Endothelial cell of umbilical vein (primary cell): ENCODE data around the gene RASD1. TPM values are rescaled to one million over a fixed set of nuclear protein-coding genes. Genes with fewer than 3 reads are reported as not detected.

Experiments
- BruUV-seq: library from RNA; stranded (reverse); fragments of 400-500 nt; replicated peaks from 2 replicates; lab custom pipeline; 2021; lab: Mats Ljungman, UMichigan
- CTCF ChIA-PET: fragments of 300-600, 350-600 bp; sonication (Branson Sonifier 250); formaldehyde crosslinking; loops from one replicate; lab custom pipeline; 2021; ENCODE audit warnings: antibody characterized with exemption, inconsistent platforms; lab: Charles Lee
- POLR2A ChIA-PET: fragments of 300-600, 350-600 bp; sonication (Branson Sonifier 250); formaldehyde crosslinking; loops from one replicate; lab custom pipeline; 2021; ENCODE audit warnings: antibody characterized with exemption, inconsistent platforms; lab: Charles Lee
- DNase-seq: peaks from one replicate; pipeline ENCODE4 v3.0.0-alpha.2; 2011; ENCODE audit warnings: low read depth, low spot score
- FAIRE-seq: peaks from 2 replicates; lab custom pipeline; 2011; peaks lifted over from hg19 to GRCh38; lab: Jason Lieb, UNC
- H2AFZ ChIP-seq: 2 replicates; pipeline ENCODE4 v1.6.0; 2012; ENCODE audit warnings: low read depth, low read length, control low read depth, inconsistent platforms
- H3K27ac ChIP-seq: 2 replicates; pipeline ENCODE4 v1.5.1; 2011; ENCODE audit warnings: low read depth, mild to moderate bottlenecking, control low read depth, low read length, moderate library complexity; ENCODE audit not compliant: insufficient read depth
- H3K27me3 ChIP-seq, 2 experiments: 2 replicates each; pipeline versions ENCODE4 v1.6.0 to v1.6.1; 2011; ENCODE audit warnings: low read length in 2 of 2, mixed read lengths in 1 of 2; ENCODE audit not compliant: control insufficient read depth in 2 of 2, insufficient read depth in 2 of 2
- H3K36me3 ChIP-seq, 2 experiments: 2 replicates in 1 of 2; 3 replicates in 1 of 2; pipeline ENCODE4 v1.5.1; 2011; ENCODE audit warnings: low read length in 2 of 2, mild to moderate bottlenecking in 1 of 2, moderate library complexity in 1 of 2; ENCODE audit not compliant: control insufficient read depth in 2 of 2, insufficient read depth in 2 of 2; ENCODE audit errors: extremely low read depth in 1 of 2
- H3K4me1 ChIP-seq: 3 replicates; pipeline ENCODE4 v1.5.1; 2011; ENCODE audit warnings: mild to moderate bottlenecking, low read length; ENCODE audit not compliant: control insufficient read depth, insufficient read depth; ENCODE audit errors: extremely low read depth
- H3K4me2 ChIP-seq: 2 replicates; pipeline ENCODE4 v1.6.1; 2011; ENCODE audit warnings: low read length, control low read depth, mixed read lengths; ENCODE audit not compliant: insufficient read depth
- H3K4me3 ChIP-seq, 3 experiments: fragments of 200-600 bp in 1 of 3; sonication (generic), shearing (Covaris generic) in 1 of 3; replicated peaks in 1 of 3; 2 replicates each; pipeline ENCODE4 v1.5.1; 2011 to 2016; ENCODE audit warnings: control low read depth in 3 of 3, low read length in 3 of 3, mild to moderate bottlenecking in 2 of 3, inconsistent platforms in 1 of 3, low read depth in 1 of 3, moderate library complexity in 1 of 3; ENCODE audit not compliant: insufficient read depth in 1 of 3
- H3K79me2 ChIP-seq: 2 replicates; pipeline ENCODE4 v1.6.0; 2012; ENCODE audit warnings: low read length, inconsistent platforms; ENCODE audit not compliant: control insufficient read depth, insufficient read depth
- H3K9ac ChIP-seq: replicated peaks from 2 replicates; pipeline ENCODE3; 2011; ENCODE audit warnings: low read length, control low read depth; ENCODE audit not compliant: insufficient read depth; ENCODE audit errors: extremely low read depth
- H3K9me1 ChIP-seq: replicated peaks from 3 replicates; pipeline ENCODE4 v1.6.0; 2011; ENCODE audit warnings: mild to moderate bottlenecking, low read length; ENCODE audit not compliant: control insufficient read depth, insufficient read depth; ENCODE audit errors: extremely low read depth
- H3K9me3 ChIP-seq: replicated peaks from 2 replicates; pipeline ENCODE4 v1.5.1; 2012; ENCODE audit warnings: low read length, inconsistent platforms; ENCODE audit not compliant: control insufficient read depth, insufficient read depth
- H4K20me1 ChIP-seq: replicated peaks from 2 replicates; pipeline ENCODE3; 2011; ENCODE audit warnings: mild to moderate bottlenecking, low read length; ENCODE audit not compliant: control insufficient read depth, insufficient read depth; ENCODE audit errors: extremely low read depth
- EZH2 ChIP-seq: IDR thresholded peaks from 2 replicates; pipeline ENCODE4 v1.6.1; 2012; ENCODE audit warnings: borderline replicate concordance, low read depth, mild to moderate bottlenecking, moderate library complexity, low read length, inconsistent platforms; ENCODE audit not compliant: severe bottlenecking
- FOS ChIP-seq: IDR thresholded peaks from 2 replicates; pipeline ENCODE4 v1.6.1; 2011; ENCODE audit warnings: mild to moderate bottlenecking, low read length, moderate library complexity, borderline replicate concordance; ENCODE audit not compliant: insufficient read depth
- GATA2 ChIP-seq: IDR thresholded peaks from 2 replicates; pipeline ENCODE4 v1.7.0; 2011; ENCODE audit warnings: low read depth, mild to moderate bottlenecking, moderate library complexity, mixed read lengths, low read length; ENCODE audit not compliant: insufficient read length, insufficient read depth
- JUN ChIP-seq: IDR thresholded peaks from 2 replicates; pipeline ENCODE4 v1.6.1; 2011; ENCODE audit warnings: borderline replicate concordance, low read depth; ENCODE audit not compliant: insufficient read length, insufficient read depth
- MYC ChIP-seq: IDR thresholded peaks from one replicate; pipeline ENCODE4 v1.6.1; 2011; ENCODE audit warnings: mild to moderate bottlenecking, low read depth, low read length
- POLR2A ChIP-seq: IDR thresholded peaks from 2 replicates; pipeline ENCODE4 v1.6.1; 2012; ENCODE audit warnings: low read depth, mild to moderate bottlenecking, control low read depth, low read length
- POLR2AphosphoS5 ChIP-seq: IDR thresholded peaks from 2 replicates; pipeline ENCODE4 v1.6.1; 2012; ENCODE audit warnings: low read depth, mild to moderate bottlenecking, control low read depth, low read length, moderate library complexity; ENCODE audit not compliant: insufficient read depth
- dilution Hi-C: fragments of 300-500 bp; cut with MboI; formaldehyde crosslinking; loops from one replicate; pipeline ENCODE4 v1.15.0; 2019; ENCODE audit warnings: low sequenced_read_pairs; ENCODE audit not compliant: extremely low pct_ligation_motif_present
- intact Hi-C: fragments of 100-400 bp; cut with micrococcal nuclease; formaldehyde crosslinking; loops from one replicate; pipeline ENCODE4 v1.10.0; 2022
- polyA plus RNA-seq, 4 experiments: library from polyadenylated mRNA; depleted of rRNA in 3 of 4; stranded (reverse) in 3 of 4; unstranded in 1 of 4; fragments of >200 nt; gene quantifications; 2 replicates each; pipeline versions ENCODE4 v1.2.1 to v1.2.3, GENCODE V29; 2011 to 2012; ENCODE audit warnings: missing spikeins in 1 of 4
- total RNA-seq: library from RNA; stranded (reverse); gene quantifications from 2 replicates; pipeline ENCODE4 v1.2.3, GENCODE V29; 2021
- TF ChIP-seq, protein P1 (sequence below), 2 donors: IDR thresholded peaks; 1 replicate in 1 of 2; 2 replicates in 1 of 2; pipeline ENCODE4 v1.5.1; 2011; ENCODE audit warnings: low read length in 2 of 2, mild to moderate bottlenecking in 2 of 2, moderate library complexity in 2 of 2, control low read depth in 1 of 2, inconsistent platforms in 1 of 2, low read depth in 1 of 2; ENCODE audit not compliant: insufficient read depth in 1 of 2; ENCODE audit errors: extremely low read depth in 1 of 2
- TF ChIP-seq, protein P2 (sequence below): IDR thresholded peaks from 2 replicates; pipeline ENCODE4 v1.6.1; 2011; ENCODE audit not compliant: insufficient read depth, insufficient read length

RASD1 gene
- total and polyA plus RNA-seq, 2 donors (not counting 3 experiments of a cell fraction or from before 2014, with no cell fraction given) = 4.2 to 15.7 TPM

DNA sequence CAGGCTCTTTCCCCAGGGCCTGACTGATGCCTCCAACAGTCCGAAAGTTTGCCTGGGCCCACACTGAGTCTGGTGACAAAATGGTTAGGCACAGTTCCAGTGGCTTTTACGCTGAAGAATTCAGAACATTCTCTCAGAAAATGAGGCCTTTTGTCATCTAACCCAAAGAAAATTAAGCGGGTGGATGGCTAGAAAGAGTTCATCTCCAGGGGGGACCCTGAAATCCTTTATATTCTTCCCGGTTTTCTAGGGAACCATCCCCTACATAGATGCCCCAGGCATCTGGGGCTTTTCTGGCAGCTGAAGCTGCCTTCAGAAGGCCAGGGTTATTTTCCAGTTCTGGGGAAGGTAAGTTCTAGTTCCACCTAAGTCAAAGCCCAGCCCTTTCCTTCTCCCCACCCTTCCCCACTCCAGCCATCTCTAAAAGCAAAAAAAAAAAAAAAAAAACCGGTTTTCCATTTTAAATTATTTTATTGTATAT lies 2.2 kb downstream of the RASD1 start:
- POLR2A ChIA-PET = no interaction called here
- CTCF ChIA-PET = no interaction called here
- DNase-seq (no peak), FAIRE-seq (no peak)
- Histone ChIP-seq H3K4me1 (peaks cover 13% of the 10 kb centered on the region), H3K9ac (no peak overlapping the region), H3K36me3 (peaks cover 5 to 8% of the 10 kb centered on the region in 2 experiments), H3K9me3 (no peaks in the 10 kb centered on the region), H3K27me3 (no peaks in the 10 kb centered on the region), H4K20me1 (no peaks in the 10 kb centered on the region), H3K27ac (no peak overlapping the region), H3K4me3 (no peak overlapping the region), H2AFZ (no peak overlapping the region), H3K9me1 (no peaks in the 10 kb centered on the region), H3K4me2 (no peak overlapping the region), H3K79me2 (no peaks in the 10 kb centered on the region)
- TF ChIP-seq POLR2AphosphoS5 = no peak
- BruUV-seq = no TSS peak
- intact Hi-C loops = loop anchor here (1.0 to 10.0 kb wide), 2 partner anchors 18 to 421 kb away; partner anchors contain the start of gene MED9
- dilution Hi-C loops = no loop called here

DNA sequence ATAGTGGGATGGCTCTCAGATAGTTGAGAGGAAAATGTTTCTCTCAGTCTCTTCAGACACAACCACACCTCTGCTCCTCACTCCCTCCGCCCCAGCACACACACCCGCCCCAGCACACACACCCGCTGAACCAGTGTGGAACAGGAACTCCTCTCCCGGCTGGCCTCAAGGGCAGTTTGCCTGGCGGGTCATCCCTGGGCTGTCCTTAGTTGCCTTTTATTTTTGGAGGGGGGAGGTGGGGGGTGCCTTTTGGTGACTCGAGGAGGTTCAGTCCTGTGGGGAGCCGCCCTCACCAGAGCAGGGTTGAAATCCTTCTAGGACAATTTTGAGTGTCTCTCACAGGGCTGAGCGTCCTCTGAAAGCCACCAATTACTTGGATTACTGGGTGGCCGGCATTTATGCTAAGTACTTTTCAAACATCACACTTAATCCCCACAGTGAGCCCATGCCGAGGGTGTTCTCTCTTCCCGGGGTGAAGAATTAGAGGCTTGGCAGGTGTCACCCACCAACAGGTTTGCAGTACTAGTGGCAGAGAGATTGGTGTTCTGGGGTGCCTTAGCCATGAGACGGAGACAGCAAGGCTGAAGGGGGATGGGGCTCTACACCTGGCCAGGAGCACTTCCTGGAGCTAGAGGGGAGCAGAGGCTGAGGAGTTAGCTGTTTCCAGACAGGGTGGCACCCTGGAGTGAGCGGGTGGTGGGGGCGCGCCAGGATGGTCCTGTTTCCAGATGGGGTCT lies 2.8 kb downstream of the RASD1 start:
- ChIA-PET POLR2A (no interaction called here), CTCF (interaction anchor here (0.9 kb wide), 1 partner anchor 149 kb away, joined by 3 read pairs; no protein-coding TSS in a partner anchor)
- BruUV-seq = no TSS peak
- H3K27ac ChIP-seq = no peak overlapping the region
- no peak overlapping the region for H3K4me3 ChIP-seq
- no peaks in the 10 kb centered on the region for H3K27me3 ChIP-seq
- intact Hi-C loops (loop anchor here (10.0 kb wide), 1 partner anchor 421 kb away; no protein-coding TSS in a partner anchor), dilution Hi-C loops (no loop called here)
- DNase-seq = no peak
- TF ChIP-seq POLR2AphosphoS5 (no peak), JUN (no peak), EZH2 (no peak), FOS (no peak), POLR2A (no peak), MYC (no peak), GATA2 (no peak)
- TF ChIP-seq, protein P1, sequence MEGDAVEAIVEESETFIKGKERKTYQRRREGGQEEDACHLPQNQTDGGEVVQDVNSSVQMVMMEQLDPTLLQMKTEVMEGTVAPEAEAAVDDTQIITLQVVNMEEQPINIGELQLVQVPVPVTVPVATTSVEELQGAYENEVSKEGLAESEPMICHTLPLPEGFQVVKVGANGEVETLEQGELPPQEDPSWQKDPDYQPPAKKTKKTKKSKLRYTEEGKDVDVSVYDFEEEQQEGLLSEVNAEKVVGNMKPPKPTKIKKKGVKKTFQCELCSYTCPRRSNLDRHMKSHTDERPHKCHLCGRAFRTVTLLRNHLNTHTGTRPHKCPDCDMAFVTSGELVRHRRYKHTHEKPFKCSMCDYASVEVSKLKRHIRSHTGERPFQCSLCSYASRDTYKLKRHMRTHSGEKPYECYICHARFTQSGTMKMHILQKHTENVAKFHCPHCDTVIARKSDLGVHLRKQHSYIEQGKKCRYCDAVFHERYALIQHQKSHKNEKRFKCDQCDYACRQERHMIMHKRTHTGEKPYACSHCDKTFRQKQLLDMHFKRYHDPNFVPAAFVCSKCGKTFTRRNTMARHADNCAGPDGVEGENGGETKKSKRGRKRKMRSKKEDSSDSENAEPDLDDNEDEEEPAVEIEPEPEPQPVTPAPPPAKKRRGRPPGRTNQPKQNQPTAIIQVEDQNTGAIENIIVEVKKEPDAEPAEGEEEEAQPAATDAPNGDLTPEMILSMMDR (IDR thresholded peaks at IDR 0.05; ENCODE audit: extremely low read depth in 1 of 2, insufficient read depth in 1 of 2, low read depth in 1 of 2, low read length in 2 of 2) = no peak
- TF ChIP-seq, protein P2, sequence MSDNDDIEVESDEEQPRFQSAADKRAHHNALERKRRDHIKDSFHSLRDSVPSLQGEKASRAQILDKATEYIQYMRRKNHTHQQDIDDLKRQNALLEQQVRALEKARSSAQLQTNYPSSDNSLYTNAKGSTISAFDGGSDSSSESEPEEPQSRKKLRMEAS = no peak
- no peaks in the 10 kb centered on the region for H3K79me2 ChIP-seq
- peaks cover 5 to 8% of the 10 kb centered on the region in 2 experiments for H3K36me3 ChIP-seq
- H4K20me1 ChIP-seq = no peaks in the 10 kb centered on the region
- peaks cover 13% of the 10 kb centered on the region for H3K4me1 ChIP-seq
- no peak for FAIRE-seq
- no peak overlapping the region for H2AFZ ChIP-seq
- H3K9ac ChIP-seq = no peak overlapping the region
- H3K4me2 ChIP-seq = no peak overlapping the region
- no peaks in the 10 kb centered on the region for H3K9me1 ChIP-seq
- no peaks in the 10 kb centered on the region for H3K9me3 ChIP-seq
